GM18861 (cell line): Measurements from ENCODE around the gene PAFAH1B1.

ENCODE experiments used
- ATAC-seq: cut with Tn5 transposase; IDR thresholded peaks from one replicate; pipeline ENCODE4 v1.9.1; 2021; ENCODE audit not compliant: unreplicated experiment

The PAFAH1B1 gene

GRCh38 chr17:2713881-2714280, 120.4 kb downstream of the PAFAH1B1 start:
- ATAC-seq: no peak

GRCh38 chr17:2716649-2717048, 123.2 kb downstream of the PAFAH1B1 start:
- ATAC-seq: no peak

GRCh38 chr17:2718150-2718938, 124.9 kb downstream of the PAFAH1B1 start:
- no peak for ATAC-seq

GRCh38 chr17:2719861-2720260, 126.4 kb downstream of the PAFAH1B1 start:
- ATAC-seq: no peak

GRCh38 chr17:2721603-2722002, 128.1 kb downstream of the PAFAH1B1 start:
- no peak for ATAC-seq

- ATAC-seq: no peak
Observed at GRCh38 chr17:2722611-2723010, 129.2 kb downstream of the PAFAH1B1 start.

- no peak for ATAC-seq
Observed at GRCh38 chr17:2723505-2723996, 130.1 kb downstream of the PAFAH1B1 start.

GRCh38 chr17:2723997-2724783, 130.7 kb downstream of the PAFAH1B1 start:
- ATAC-seq: no peak

GRCh38 chr17:2724784-2725164, 131.3 kb downstream of the PAFAH1B1 start:
- no peak for ATAC-seq

GRCh38 chr17:2730764-2731353, 137.4 kb downstream of the PAFAH1B1 start:
- no peak for ATAC-seq

- no peak for ATAC-seq
Observed at GRCh38 chr17:2731807-2732206, 138.4 kb downstream of the PAFAH1B1 start.

- ATAC-seq: no peak
Observed at GRCh38 chr17:2734939-2735338, 141.5 kb downstream of the PAFAH1B1 start.
